Activated CD4-positive, alpha-beta T cell treated with anti-CD3 and anti-CD28 coated beads, Interleukin-2, amount 10 ng/mL, durations not matched to agents 7 days and 5 days (primary cell): Measurements from ENCODE around the gene BPHL. TPM values are rescaled to one million over a fixed set of nuclear protein-coding genes. Genes with fewer than 3 reads are reported as not detected.
"Not testable (repeated sequence)": the region's sequence is repeated elsewhere in the genome, so short reads cannot be mapped to it uniquely, and the experiment has no call there.

Experiments used
- CTCF ChIA-PET: fragments of 350-600 bp; sonication (Branson Sonifier 250); formaldehyde crosslinking; loops from one replicate; lab custom pipeline; 2021; ENCODE audit warnings: antibody characterized with exemption; lab: Charles Lee
- POLR2A ChIA-PET: fragments of 350-600 bp; sonication (Branson Sonifier 250); formaldehyde crosslinking; loops from one replicate; lab custom pipeline; 2021; ENCODE audit warnings: antibody characterized with exemption; lab: Charles Lee
- DNase-seq: peaks from one replicate; pipeline ENCODE4 v3.0.0-alpha.2; 2020
- H3K27ac Mint-ChIP-seq: one replicate; pipeline ENCODE4 v1.8.0; 2021; ENCODE audit warnings: mild to moderate bottlenecking, moderate library complexity, mixed read lengths
- H3K27me3 Mint-ChIP-seq: one replicate; pipeline ENCODE4 v1.8.0; 2021; ENCODE audit warnings: mixed read lengths
- H3K36me3 Mint-ChIP-seq: one replicate; pipeline ENCODE4 v1.8.0; 2021; ENCODE audit warnings: low read depth, mixed read lengths
- H3K4me1 Mint-ChIP-seq: one replicate; pipeline ENCODE4 v1.8.0; 2021; ENCODE audit warnings: mixed read lengths
- H3K4me3 Mint-ChIP-seq: one replicate; pipeline ENCODE4 v1.8.0; 2021; ENCODE audit warnings: mild to moderate bottlenecking, moderate library complexity, mixed read lengths
- H3K9me3 Mint-ChIP-seq: one replicate; pipeline ENCODE4 v1.8.0; 2021; ENCODE audit warnings: mixed read lengths
- total RNA-seq, 2 experiments: library from RNA; stranded (reverse); gene quantifications; one replicate each; pipeline ENCODE4 v1.2.3, GENCODE V29; 2021

The BPHL gene
- total RNA-seq, 2 experiments from 2014 or later = 8.1 to 8.4 TPM

- CTCF ChIA-PET = interaction anchor here (0.9 to 3.8 kb wide), 2 partner anchors 25 to 123 kb away, joined by 3 to 17 read pairs; no protein-coding TSS in a partner anchor
- DNase-seq = no peak
- POLR2A ChIA-PET = no interaction called here
- Mint-ChIP-seq H3K36me3 (no peaks in the 10 kb centered on the region), H3K9me3 (no peaks in the 10 kb centered on the region), H3K4me3 (no peak overlapping the region), H3K27me3 (no peaks in the 10 kb centered on the region), H3K27ac (no peak overlapping the region), H3K4me1 (peaks cover 4% of the 10 kb centered on the region)
Measured at GRCh38 chr6:3128356-3129108, 10.0 kb downstream of the BPHL start.

DNA sequence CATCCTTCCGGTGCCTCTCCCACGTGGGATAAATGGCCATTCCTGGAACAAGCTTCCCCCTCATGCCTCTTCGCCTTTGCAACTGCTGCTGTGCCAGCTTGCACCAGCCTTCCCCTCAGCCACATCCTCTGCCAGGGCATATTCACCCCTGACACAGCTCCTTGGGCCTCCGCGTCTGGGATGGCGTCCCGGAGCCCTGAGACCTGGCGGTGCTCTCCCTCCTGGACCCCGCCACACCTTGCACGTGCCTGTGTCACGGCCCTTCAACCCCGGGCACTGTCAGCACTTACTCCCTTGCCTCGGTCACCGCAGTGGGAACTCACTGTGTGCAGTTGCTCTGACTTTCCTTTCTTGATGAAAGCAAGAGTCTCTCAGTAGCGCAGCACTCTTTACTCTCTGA lies 13.2 kb downstream of the BPHL start:
- no peaks in the 10 kb centered on the region for H3K36me3 Mint-ChIP-seq
- DNase-seq = no peak
- no peak overlapping the region for H3K27ac Mint-ChIP-seq
- ChIA-PET POLR2A (no interaction called here), CTCF (no interaction called here)
- H3K4me1 Mint-ChIP-seq = no peaks in the 10 kb centered on the region
- no peaks in the 10 kb centered on the region for H3K27me3 Mint-ChIP-seq
- no peak overlapping the region for H3K4me3 Mint-ChIP-seq
- no peaks in the 10 kb centered on the region for H3K9me3 Mint-ChIP-seq

DNA sequence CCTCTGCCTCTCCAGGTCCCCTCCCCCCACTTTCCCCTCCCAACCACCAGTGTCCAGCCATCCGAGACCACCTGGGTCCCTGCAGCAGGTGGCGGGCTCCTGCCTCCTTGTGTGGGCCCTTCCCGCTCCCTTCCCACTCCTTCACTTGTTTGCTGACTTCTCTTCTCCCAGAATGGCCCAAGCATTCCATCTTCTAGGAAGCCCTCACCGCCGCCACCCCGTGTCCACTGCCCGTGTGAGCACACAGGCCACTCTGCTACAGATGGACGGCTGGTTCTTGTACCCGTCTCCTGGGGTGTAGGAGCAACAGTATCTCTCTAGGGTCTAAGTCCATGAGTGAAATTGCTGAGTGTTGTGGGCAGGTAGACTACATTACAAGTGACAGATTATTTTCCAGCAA lies 15.0 kb downstream of the BPHL start:
- no peak overlapping the region for H3K27ac Mint-ChIP-seq
- H3K36me3 Mint-ChIP-seq = peaks cover 4% of the 10 kb centered on the region
- ChIA-PET CTCF (no interaction called here), POLR2A (no interaction called here)
- DNase-seq = no peak
- H3K27me3 Mint-ChIP-seq = no peaks in the 10 kb centered on the region
- no peaks in the 10 kb centered on the region for H3K4me1 Mint-ChIP-seq
- H3K9me3 Mint-ChIP-seq = no peaks in the 10 kb centered on the region
- no peak overlapping the region for H3K4me3 Mint-ChIP-seq

- Mint-ChIP-seq H3K36me3 (peaks cover 4% of the 10 kb centered on the region), H3K27me3 (no peaks in the 10 kb centered on the region), H3K4me1 (peaks cover 7% of the 10 kb centered on the region), H3K4me3 (no peak overlapping the region), H3K27ac (no peak overlapping the region), H3K9me3 (no peaks in the 10 kb centered on the region)
- DNase-seq = no peak
- POLR2A ChIA-PET = no interaction called here
- CTCF ChIA-PET = no interaction called here
Measured at GRCh38 chr6:3135668-3136291, 17.3 kb downstream of the BPHL start.

- ChIA-PET CTCF (no interaction called here), POLR2A (no interaction called here)
- no peaks in the 10 kb centered on the region for H3K27me3 Mint-ChIP-seq
- H3K36me3 Mint-ChIP-seq = peaks cover 6% of the 10 kb centered on the region
- no peak overlapping the region for H3K27ac Mint-ChIP-seq
- no peak overlapping the region for H3K4me3 Mint-ChIP-seq
- no peak for DNase-seq
- peaks cover 7% of the 10 kb centered on the region for H3K4me1 Mint-ChIP-seq
- H3K9me3 Mint-ChIP-seq = no peaks in the 10 kb centered on the region
Measured at GRCh38 chr6:3136292-3137011, 17.9 kb downstream of the BPHL start.

GRCh38 chr6:3137057-3137777 lies 18.7 kb downstream of the BPHL start:
- CTCF ChIA-PET = no interaction called here
- no peak overlapping the region for H3K4me3 Mint-ChIP-seq
- peaks cover 6% of the 10 kb centered on the region for H3K36me3 Mint-ChIP-seq
- H3K9me3 Mint-ChIP-seq = no peaks in the 10 kb centered on the region
- POLR2A ChIA-PET = no interaction called here
- DNase-seq = no peak
- peaks cover 7% of the 10 kb centered on the region for H3K4me1 Mint-ChIP-seq
- no peaks in the 10 kb centered on the region for H3K27me3 Mint-ChIP-seq
- no peak overlapping the region for H3K27ac Mint-ChIP-seq

DNA sequence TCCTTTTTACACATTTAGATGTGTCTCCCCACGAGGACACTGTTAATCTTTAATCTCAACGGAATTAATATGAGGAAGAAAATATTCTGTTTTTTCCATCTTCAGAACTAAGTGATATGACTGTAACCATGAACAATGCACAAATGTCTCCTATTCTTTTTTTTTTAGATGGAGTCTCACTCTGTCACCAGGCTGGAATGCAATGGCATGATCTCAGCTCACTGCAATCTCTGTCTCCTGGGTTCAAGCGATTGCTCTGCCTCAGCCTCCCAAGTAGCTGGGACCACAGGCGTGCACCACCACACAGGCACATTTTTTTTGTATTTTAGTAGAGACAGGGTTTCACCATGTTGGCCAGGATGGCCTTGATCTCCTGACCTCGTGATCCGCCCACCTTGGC lies 19.4 kb downstream of the BPHL start:
- H3K9me3 Mint-ChIP-seq, H3K36me3 Mint-ChIP-seq, POLR2A ChIA-PET, CTCF ChIA-PET, H3K27me3 Mint-ChIP-seq, H3K4me3 Mint-ChIP-seq, H3K27ac Mint-ChIP-seq, H3K4me1 Mint-ChIP-seq, DNase-seq: not testable (repeated sequence)

DNA sequence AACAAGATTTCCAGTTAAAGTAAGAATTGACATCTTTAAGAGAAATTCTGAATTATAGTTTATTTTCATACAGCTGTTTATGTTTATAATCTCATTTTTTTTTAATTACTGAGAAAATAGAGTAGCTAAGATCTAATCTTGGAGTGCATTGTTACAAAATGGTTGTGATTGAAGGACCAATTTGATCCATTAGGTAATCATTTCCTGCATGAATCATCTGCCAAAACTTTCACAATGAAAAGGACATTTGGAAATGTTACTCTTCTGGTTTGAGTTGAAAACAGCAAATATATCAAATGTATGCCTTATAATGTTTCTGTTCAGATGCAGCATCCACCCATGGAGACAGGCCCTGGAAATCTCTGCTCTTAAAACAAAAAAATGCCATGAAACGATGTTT lies 19.8 kb downstream of the BPHL start:
- H3K4me3 Mint-ChIP-seq = no peak overlapping the region
- ChIA-PET CTCF (interaction anchor here (1.5 kb wide), 1 partner anchor 39 kb away, joined by 3 read pairs; no protein-coding TSS in a partner anchor), POLR2A (no interaction called here)
- no peaks in the 10 kb centered on the region for H3K27me3 Mint-ChIP-seq
- H3K4me1 Mint-ChIP-seq = peaks cover 7% of the 10 kb centered on the region
- H3K27ac Mint-ChIP-seq = no peak overlapping the region
- H3K36me3 Mint-ChIP-seq = peaks cover 6% of the 10 kb centered on the region
- no peaks in the 10 kb centered on the region for H3K9me3 Mint-ChIP-seq
- DNase-seq = no peak

DNA sequence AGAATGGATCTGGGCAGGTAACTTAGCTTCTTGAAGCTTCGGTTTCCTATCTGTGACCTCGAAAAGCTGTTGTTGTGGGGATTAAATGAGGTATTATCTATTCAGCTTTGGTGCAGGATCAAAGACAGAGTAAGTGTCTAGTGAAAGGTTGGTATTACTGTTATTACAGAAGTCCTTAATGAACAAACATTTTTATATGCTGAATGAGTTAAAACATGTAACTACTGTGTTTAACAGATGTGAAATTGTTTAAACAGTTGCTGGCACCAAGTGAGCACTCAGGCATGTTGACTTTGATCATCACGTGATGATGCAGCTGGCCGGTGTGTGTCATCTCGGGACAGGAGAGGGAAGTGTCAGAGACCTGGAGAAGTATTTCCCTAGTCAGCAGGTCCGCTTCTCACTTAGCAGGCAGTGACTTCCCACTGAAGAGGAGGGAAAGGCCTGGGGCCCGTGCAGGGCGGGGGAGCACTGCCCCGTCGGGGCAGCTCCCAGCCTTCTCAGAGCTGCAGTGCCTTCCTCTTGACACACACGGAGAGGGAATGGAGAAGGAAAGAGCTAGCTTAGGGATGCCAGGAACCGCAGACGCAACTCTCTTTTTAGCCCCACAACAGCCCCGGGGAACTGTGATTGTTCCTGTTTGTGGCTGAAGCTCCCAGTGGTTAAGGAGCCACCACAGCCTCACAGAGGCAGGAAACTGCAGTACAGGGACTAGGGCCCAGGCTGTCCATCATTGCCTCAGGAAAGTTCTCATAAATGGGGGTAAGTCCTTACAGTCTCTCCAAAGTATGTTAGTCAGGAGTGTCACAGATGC lies 20.8 kb downstream of the BPHL start:
- DNase-seq = no peak
- Mint-ChIP-seq H3K9me3 (no peaks in the 10 kb centered on the region), H3K27ac (no peak overlapping the region), H3K27me3 (no peaks in the 10 kb centered on the region), H3K4me1 (peaks cover 7% of the 10 kb centered on the region), H3K36me3 (peaks cover 6% of the 10 kb centered on the region), H3K4me3 (no peak overlapping the region)
- CTCF ChIA-PET = interaction anchor here (0.9 to 1.5 kb wide), 5 partner anchors 9 to 38 kb away, joined by 3 to 7 read pairs (median 5); partner anchors contain the start of gene TUBB2A
- POLR2A ChIA-PET = no interaction called here

- POLR2A ChIA-PET = no interaction called here
Measured at GRCh38 chr6:3140201-3140600, 21.7 kb downstream of the BPHL start.

GRCh38 chr6:3142536-3142935 lies 24.0 kb downstream of the BPHL start:
- Mint-ChIP-seq H3K27me3 (no peaks in the 10 kb centered on the region), H3K4me1 (peaks cover 15% of the 10 kb centered on the region), H3K36me3 (peaks cover 8% of the 10 kb centered on the region), H3K27ac (no peak overlapping the region), H3K4me3 (no peak overlapping the region), H3K9me3 (no peaks in the 10 kb centered on the region)
- CTCF ChIA-PET = interaction anchor here (1.1 kb wide), 1 partner anchor 42 kb away, joined by 3 read pairs; no protein-coding TSS in a partner anchor
- POLR2A ChIA-PET = no interaction called here
- DNase-seq = no peak

More at GRCh38 chr6:3140201-3140600, 21.7 kb downstream of the BPHL start:
- no peak overlapping the region for H3K4me3 Mint-ChIP-seq
- no peak for DNase-seq
- H3K36me3 Mint-ChIP-seq = peaks cover 7% of the 10 kb centered on the region
- H3K4me1 Mint-ChIP-seq = peaks cover 13% of the 10 kb centered on the region
- H3K27me3 Mint-ChIP-seq = no peaks in the 10 kb centered on the region
- CTCF ChIA-PET = interaction anchor here (0.9 to 1.5 kb wide), 4 partner anchors 9 to 18 kb away, joined by 3 to 7 read pairs (median 5); partner anchors contain the start of gene TUBB2A
- no peak overlapping the region for H3K27ac Mint-ChIP-seq
- no peaks in the 10 kb centered on the region for H3K9me3 Mint-ChIP-seq

GRCh38 chr6:3143158-3143557 lies 24.6 kb downstream of the BPHL start:
- Mint-ChIP-seq H3K4me3 (no peak overlapping the region), H3K4me1 (peaks cover 15% of the 10 kb centered on the region), H3K27me3 (no peaks in the 10 kb centered on the region), H3K9me3 (no peaks in the 10 kb centered on the region), H3K27ac (no peak overlapping the region), H3K36me3 (peaks cover 8% of the 10 kb centered on the region)
- ChIA-PET CTCF (interaction anchor here (1.1 kb wide), 1 partner anchor 41 kb away, joined by 3 read pairs; no protein-coding TSS in a partner anchor), POLR2A (interaction anchor here (0.6 kb wide), 1 partner anchor 9 kb away, joined by 7 read pairs; no protein-coding TSS in a partner anchor)
- no peak for DNase-seq
